GM12801 (cell line): ENCODE measurements around the gene PGAP3.

ENCODE experiments used
- TF ChIP-seq, protein P1 (sequence below): IDR thresholded peaks from one replicate; pipeline ENCODE4 v1.5.1; 2011; ENCODE audit warnings: control low read depth; ENCODE audit not compliant: insufficient read length; ENCODE audit errors: extremely low read depth

PGAP3 gene

DNA sequence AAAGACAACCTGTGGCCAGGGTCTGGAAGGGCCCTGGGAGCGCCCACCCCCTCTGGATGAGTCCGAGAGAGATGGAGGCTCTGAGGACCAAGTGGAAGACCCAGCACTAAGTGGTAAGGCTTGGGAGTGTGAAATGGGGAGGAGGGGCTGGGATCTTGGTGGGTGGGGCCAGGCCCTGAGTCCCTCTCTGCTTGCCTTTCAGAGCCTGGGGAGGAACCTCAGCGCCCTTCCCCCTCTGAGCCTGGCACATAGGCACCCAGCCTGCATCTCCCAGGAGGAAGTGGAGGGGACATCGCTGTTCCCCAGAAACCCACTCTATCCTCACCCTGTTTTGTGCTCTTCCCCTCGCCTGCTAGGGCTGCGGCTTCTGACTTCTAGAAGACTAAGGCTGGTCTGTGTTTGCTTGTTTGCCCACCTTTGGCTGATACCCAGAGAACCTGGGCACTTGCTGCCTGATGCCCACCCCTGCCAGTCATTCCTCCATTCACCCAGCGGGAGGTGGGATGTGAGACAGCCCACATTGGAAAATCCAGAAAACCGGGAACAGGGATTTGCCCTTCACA lies 52.2 kb downstream of the PGAP3 start:
- TF ChIP-seq, protein P1, sequence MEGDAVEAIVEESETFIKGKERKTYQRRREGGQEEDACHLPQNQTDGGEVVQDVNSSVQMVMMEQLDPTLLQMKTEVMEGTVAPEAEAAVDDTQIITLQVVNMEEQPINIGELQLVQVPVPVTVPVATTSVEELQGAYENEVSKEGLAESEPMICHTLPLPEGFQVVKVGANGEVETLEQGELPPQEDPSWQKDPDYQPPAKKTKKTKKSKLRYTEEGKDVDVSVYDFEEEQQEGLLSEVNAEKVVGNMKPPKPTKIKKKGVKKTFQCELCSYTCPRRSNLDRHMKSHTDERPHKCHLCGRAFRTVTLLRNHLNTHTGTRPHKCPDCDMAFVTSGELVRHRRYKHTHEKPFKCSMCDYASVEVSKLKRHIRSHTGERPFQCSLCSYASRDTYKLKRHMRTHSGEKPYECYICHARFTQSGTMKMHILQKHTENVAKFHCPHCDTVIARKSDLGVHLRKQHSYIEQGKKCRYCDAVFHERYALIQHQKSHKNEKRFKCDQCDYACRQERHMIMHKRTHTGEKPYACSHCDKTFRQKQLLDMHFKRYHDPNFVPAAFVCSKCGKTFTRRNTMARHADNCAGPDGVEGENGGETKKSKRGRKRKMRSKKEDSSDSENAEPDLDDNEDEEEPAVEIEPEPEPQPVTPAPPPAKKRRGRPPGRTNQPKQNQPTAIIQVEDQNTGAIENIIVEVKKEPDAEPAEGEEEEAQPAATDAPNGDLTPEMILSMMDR: no peak

DNA sequence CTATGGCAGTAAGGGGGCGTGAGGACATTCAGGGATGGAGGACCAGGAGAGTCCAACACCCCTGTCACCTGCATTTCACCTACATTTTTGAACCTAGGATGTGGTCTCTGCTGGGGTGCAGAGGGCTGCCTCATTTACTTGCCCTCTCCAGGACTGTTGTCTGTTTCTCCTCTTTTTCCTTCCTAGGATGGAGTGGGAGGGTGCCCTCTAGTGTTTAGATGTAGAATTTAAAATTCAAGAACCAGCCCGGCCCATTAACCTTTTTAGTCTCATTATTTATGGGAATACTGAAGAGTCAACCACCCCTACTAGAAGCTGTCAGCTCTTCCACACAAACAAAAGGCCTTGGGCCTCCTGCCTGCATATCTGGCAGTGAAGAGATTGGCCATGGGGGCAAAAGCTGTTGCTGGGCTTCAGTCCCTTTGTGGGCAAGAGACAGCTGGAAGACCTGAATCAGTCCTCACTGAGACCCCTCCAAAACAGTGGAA lies 53.4 kb downstream of the PGAP3 start:
- TF ChIP-seq, protein P1: no peak

DNA sequence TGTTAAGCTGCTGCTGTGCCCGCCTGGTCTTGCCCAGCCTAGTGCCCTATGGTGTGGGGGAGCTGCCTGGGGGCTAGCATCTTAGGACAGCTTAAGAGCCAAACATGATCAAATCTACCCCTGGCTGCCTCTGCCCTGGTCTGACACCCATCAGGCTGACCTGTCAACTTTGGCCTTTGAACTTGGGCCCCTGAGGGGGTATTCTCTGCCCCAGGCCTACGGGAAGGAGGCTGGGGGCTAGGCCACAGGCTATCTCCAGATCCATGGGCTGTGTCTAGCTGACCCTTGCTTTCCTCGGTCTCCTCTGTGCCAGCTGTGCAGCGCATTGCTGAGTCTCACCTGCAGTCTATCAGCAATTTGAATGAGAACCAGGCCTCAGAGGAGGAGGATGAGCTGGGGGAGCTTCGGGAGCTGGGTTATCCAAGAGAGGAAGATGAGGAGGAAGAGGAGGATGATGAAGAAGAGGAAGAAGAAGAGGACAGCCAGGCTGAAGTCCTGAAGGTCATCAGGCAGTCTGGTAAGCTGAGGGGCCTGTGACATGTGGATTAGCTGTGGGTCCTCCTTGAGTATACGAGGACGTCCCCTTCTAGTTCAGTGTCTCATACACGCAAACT lies 54.2 kb downstream of the PGAP3 start:
- TF ChIP-seq, protein P1: no peak

DNA sequence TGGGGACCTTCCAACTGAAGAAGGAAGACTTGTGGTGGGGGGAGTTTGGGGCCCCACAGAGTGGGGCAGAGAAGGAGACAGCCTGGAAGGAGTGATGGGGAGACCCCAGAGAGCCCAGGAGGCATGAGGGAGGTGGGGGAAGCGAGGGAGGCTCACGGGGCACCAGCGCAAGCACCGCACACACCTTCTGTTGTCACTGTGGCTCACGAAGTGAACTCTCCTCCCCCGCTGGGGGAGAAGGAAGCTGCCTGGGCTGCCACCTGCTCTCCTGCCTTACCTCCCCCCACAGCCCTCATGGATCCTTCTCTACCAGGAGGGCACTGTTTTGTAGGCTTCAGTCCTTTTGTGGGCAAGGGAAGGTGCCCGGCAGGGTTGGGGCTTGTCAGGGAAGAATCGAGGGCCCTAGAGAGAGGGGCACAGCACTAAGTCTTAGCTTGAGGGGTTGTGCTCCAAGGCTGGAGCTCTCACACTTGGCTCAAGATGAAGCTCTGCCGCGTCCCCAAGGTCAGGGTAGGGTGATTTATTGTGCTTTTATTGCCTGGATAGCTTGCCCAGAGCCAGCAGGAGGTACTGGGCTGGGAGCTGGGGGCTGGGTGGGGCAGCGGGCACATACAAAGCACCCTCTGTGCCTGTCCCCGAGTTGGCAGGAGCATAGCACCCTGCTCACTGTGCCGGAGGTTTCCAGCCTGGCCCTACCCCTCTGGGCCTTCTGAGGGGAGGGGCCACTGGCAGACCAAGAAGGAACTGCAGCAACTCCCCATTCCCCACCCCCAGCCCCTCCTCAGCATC lies 55.5 kb downstream of the PGAP3 start:
- TF ChIP-seq, protein P1: no peak

DNA sequence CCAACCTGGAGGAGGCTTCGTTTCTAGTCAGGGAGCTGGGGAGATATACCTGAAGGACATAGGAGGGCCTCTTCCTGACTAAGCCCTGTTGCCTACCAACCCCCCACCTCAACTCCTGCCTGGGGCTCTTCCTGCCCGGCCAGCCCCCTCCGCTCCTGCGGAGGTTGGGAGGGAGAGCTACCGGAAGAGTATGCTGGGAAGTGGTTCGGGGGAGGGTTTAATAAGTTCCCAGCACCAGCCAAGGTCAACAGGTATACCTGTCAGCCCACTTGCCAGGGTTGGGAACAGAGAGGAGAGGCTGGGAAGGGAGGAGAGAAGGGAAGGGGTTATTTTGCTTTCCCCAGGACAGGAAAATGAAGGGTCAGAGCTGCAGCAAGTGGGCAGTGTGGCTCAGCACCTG lies 56.5 kb downstream of the PGAP3 start:
- TF ChIP-seq, protein P1: no peak

DNA sequence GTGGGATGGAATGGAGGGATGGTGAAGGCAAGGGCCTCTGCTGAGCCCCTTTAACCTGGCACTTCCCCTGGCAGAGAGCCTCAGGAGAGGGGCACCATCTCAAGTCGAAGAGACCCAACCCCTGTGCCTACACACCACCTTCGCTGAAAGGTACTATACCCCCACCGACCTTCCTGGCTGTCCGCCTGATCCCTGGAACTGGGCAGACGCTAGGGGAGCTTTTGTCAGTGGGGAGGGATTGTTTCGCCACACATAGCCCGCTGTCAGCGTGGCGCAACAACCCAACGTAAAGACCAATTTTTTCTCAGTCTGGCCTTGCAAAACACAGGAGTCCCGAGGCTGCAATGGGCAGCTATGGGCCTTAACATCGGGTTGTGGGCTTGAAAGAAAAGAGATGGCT lies 58.0 kb downstream of the PGAP3 start:
- TF ChIP-seq, protein P1: no peak

DNA sequence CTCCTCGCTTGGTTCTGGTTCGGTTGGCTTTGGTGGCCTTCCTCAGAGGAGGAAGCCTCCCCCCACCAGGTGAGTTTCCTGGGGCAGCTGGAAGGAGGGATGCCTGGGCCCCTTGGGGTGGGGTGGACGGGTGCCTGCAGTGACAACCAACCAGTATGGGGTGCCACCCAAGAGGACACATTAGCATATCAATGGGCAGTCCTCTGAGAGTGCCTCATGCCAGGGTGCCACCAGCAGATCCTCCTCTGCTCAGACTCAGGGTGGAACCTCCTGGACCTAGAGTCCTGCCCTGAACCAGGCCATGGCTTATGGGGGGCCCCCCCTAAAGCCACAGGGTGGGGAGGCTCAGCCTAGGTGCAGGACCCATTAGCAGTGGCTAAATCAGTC lies 58.4 kb downstream of the PGAP3 start:
- TF ChIP-seq, protein P1: no peak
